ENCODE data around the gene ARPC4. TPM values are rescaled to one million over a fixed set of nuclear protein-coding genes. Genes with fewer than 3 reads are reported as not detected.

The ARPC4 gene
- 100 to 1,000 TPM; 323 to 381 TPM for total RNA-seq

GRCh38 chr3:9792405-9793160, at the start of gene ARPC4, which contains the start of gene TADA3:
Gene ARPC4 (plus strand): TSS chr3:9793082. CDS start chr3:9793122, 40 bp downstream.
Gene TADA3 (minus strand): TSS chr3:9792473. CDS start chr3:9791466, 1,007 bp downstream.
- Mint-ChIP-seq H3K4me3 (peak within 1 kb of the TSS; percentile 99), H3K4me1 (ENCODE audit: low read depth in 2 of 2) (peaks cover 55 to 56% of the 10 kb centered on the region in 2 donors), H3K27ac (peak within 1 kb of the TSS; percentile 99), H3K9me3 (no peaks in the 10 kb centered on the region), H3K36me3 (peaks cover 34% of the 10 kb centered on the region), H3K27me3 (no peaks in the 10 kb centered on the region)
- ATAC-seq (peak; percentile 91 to 94), DNase-seq (ENCODE audit: low spot score) (peak; percentile 97)

GRCh38 chr3:9743548-9743947, 49.3 kb upstream of the ARPC4 start:
- Mint-ChIP-seq H3K9me3 (no peaks in the 10 kb centered on the region), H3K27ac (no peak overlapping the region), H3K27me3 (no peaks in the 10 kb centered on the region), H3K4me3 (no peak overlapping the region), H3K4me1 (ENCODE audit: low read depth in 2 of 2) (peaks cover 4 to 17% of the 10 kb centered on the region in 2 donors), H3K36me3 (peaks cover 25% of the 10 kb centered on the region)
- ATAC-seq (no peak), DNase-seq (ENCODE audit: low spot score) (no peak)

DNA sequence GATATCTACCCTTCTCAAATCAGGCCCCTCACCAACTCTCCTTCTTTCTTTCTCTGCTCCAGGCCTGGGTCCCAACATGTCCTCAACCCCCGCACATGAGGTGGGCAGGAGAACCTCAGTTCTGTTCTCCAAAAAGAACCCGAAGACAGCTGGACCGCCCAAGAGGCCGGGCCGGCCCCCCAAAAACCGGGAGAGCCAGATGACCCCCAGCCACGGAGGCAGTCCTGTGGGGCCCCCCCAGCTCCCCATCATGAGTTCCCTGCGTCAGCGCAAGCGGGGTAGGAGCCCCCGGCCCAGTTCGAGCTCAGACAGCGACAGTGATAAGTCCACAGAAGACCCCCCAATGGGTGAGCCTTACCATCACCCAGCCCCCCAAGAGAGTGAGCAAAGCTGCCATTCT, 48.7 kb upstream of the ARPC4 start:
- Mint-ChIP-seq H3K27ac (no peak overlapping the region), H3K36me3 (peaks cover 20% of the 10 kb centered on the region)

GRCh38 chr3:9745521-9745920, 47.4 kb upstream of the ARPC4 start:
- DNase-seq (ENCODE audit: low spot score) (no peak), ATAC-seq (no peak)
- Mint-ChIP-seq H3K4me3 (no peak overlapping the region), H3K9me3 (no peaks in the 10 kb centered on the region), H3K27ac (peak overlapping the region in 1 of 2 donors; percentile 60), H3K4me1 (ENCODE audit: low read depth in 2 of 2) (peaks cover 18 to 23% of the 10 kb centered on the region in 2 donors), H3K27me3 (no peaks in the 10 kb centered on the region), H3K36me3 (peaks cover 10% of the 10 kb centered on the region)

More for the DNA sequence above, 48.7 kb upstream of the ARPC4 start:
- Mint-ChIP-seq H3K9me3 (no peaks in the 10 kb centered on the region), H3K27me3 (no peaks in the 10 kb centered on the region), H3K4me1 (ENCODE audit: low read depth in 2 of 2) (peaks cover 5 to 14% of the 10 kb centered on the region in 2 donors), H3K4me3 (no peak overlapping the region)
- DNase-seq (ENCODE audit: low spot score), result no peak
- no peak for ATAC-seq

GRCh38 chr3:9746330-9746729, 46.6 kb upstream of the ARPC4 start:
- no peak for DNase-seq (ENCODE audit: low spot score)
- H3K36me3 Mint-ChIP-seq, result peaks cover 10% of the 10 kb centered on the region
- no peaks in the 10 kb centered on the region for H3K9me3 Mint-ChIP-seq
- H3K4me1 Mint-ChIP-seq (ENCODE audit: low read depth in 2 of 2), result peaks cover 26 to 29% of the 10 kb centered on the region in 2 donors
- no peak overlapping the region for H3K4me3 Mint-ChIP-seq
- H3K27ac Mint-ChIP-seq, result peak overlapping the region; percentile 41 to 60
- no peak for ATAC-seq
- no peaks in the 10 kb centered on the region for H3K27me3 Mint-ChIP-seq

GRCh38 chr3:9747267-9747666, 45.6 kb upstream of the ARPC4 start:
- H3K36me3 Mint-ChIP-seq, result peaks cover 16% of the 10 kb centered on the region
- H3K27ac Mint-ChIP-seq, result peak overlapping the region; percentile 41 to 60
- H3K4me3 Mint-ChIP-seq, result no peak overlapping the region
- H3K9me3 Mint-ChIP-seq, result no peaks in the 10 kb centered on the region
- ATAC-seq (no peak), DNase-seq (ENCODE audit: low spot score) (no peak)
- H3K4me1 Mint-ChIP-seq (ENCODE audit: low read depth in 2 of 2), result peaks cover 35 to 36% of the 10 kb centered on the region in 2 donors
- H3K27me3 Mint-ChIP-seq, result no peaks in the 10 kb centered on the region

GRCh38 chr3:9748031-9748430, 44.9 kb upstream of the ARPC4 start:
- H3K4me3 Mint-ChIP-seq, result no peak overlapping the region
- H3K9me3 Mint-ChIP-seq, result no peaks in the 10 kb centered on the region
- ATAC-seq (no peak), DNase-seq (ENCODE audit: low spot score) (no peak)
- peaks cover 16% of the 10 kb centered on the region for H3K36me3 Mint-ChIP-seq
- no peak overlapping the region for H3K27ac Mint-ChIP-seq
- no peaks in the 10 kb centered on the region for H3K27me3 Mint-ChIP-seq
- H3K4me1 Mint-ChIP-seq (ENCODE audit: low read depth in 2 of 2), result peaks cover 35 to 36% of the 10 kb centered on the region in 2 donors

DNA sequence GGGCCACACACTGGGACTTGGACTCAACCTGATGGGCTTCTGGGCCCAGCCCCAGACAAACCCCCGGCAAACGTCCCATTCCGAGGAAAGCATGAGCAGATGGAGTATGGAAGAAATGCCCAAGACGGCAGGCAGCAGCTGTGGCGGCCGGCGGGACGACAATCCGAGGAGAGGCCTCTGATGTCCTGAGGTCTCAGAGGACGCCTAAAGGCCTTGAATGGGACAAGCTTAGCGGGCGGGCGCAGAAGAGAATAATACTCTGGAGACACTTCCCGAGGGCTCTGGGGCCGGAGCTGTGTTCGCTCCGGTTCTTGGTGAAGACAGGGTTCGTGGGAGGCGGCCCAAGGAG, 43.6 kb upstream of the ARPC4 start:
- no peak for ATAC-seq
- peak overlapping the region; percentile 94 for H3K4me3 Mint-ChIP-seq
- H3K9me3 Mint-ChIP-seq, result no peaks in the 10 kb centered on the region
- no peaks in the 10 kb centered on the region for H3K27me3 Mint-ChIP-seq
- DNase-seq (ENCODE audit: low spot score), result no peak
- H3K36me3 Mint-ChIP-seq, result peaks cover 12% of the 10 kb centered on the region
- peaks cover 38 to 43% of the 10 kb centered on the region in 2 donors for H3K4me1 Mint-ChIP-seq (ENCODE audit: low read depth in 2 of 2)
- H3K27ac Mint-ChIP-seq, result peak overlapping the region; percentile 82 to 87

- Mint-ChIP-seq H3K27me3 (no peaks in the 10 kb centered on the region), H3K27ac (peak within 1 kb of the TSS; percentile 82 to 87), H3K4me1 (ENCODE audit: low read depth in 2 of 2) (peaks cover 44 to 45% of the 10 kb centered on the region in 2 donors), H3K36me3 (peaks cover 15% of the 10 kb centered on the region), H3K9me3 (no peaks in the 10 kb centered on the region), H3K4me3 (peak within 1 kb of the TSS; percentile 94)
- DNase-seq (ENCODE audit: low spot score), result peak; percentile 98
- ATAC-seq, result peak; percentile 98
These were observed 43.0 kb upstream of the ARPC4 start, which contains the start of gene OGG1 for GRCh38 chr3:9749645-9750555. Gene OGG1 (plus strand): TSS chr3:9749952. CDS start chr3:9750287, 335 bp downstream.

DNA sequence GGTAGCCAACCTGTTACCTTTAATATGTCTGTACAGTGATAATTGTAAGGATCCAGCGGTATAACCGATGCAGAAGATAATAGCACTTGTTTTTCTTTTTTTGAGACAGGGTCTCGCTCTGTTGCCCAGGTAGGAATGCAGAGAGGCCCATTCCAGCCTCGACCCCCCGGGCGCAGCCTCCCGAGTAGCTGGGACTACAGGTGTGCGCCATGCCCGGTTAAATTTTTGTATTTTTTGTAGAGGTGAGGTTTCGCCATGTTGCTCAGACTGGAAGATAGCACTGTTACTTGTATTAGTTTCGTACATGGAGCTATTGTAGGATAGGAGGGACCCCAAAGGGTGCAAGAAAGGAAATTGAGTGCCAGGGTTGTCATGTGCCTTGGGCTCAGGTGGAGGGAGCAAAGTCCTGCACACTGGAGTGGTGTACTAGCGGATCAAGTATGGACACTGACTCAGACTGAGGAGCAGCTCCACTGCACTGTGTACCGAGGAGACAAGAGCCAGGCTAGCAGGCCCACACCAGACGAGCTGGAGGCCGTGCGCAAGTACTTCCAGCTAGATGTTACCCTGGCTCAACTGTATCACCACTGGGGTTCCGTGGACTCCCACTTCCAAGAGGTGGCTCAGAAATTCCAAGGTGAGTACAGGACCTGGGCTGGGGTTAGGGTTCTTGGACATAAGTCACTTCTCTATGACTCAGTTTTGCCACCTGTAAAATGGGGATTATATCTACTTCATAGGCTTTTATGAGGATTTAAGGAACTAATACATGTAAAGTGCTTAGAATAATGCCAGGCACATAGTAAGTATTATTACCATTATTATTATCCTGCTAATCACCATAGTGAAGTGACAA, 42.1 kb upstream of the ARPC4 start:
- DNase-seq (ENCODE audit: low spot score) (no peak), ATAC-seq (no peak)
- Mint-ChIP-seq H3K4me3 (peak overlapping the region; percentile 94), H3K4me1 (ENCODE audit: low read depth in 2 of 2) (peaks cover 44 to 45% of the 10 kb centered on the region in 2 donors), H3K9me3 (no peaks in the 10 kb centered on the region), H3K36me3 (peaks cover 16% of the 10 kb centered on the region), H3K27me3 (no peaks in the 10 kb centered on the region), H3K27ac (peak overlapping the region; percentile 82 to 87)

GRCh38 chr3:9754678-9755077, 38.2 kb upstream of the ARPC4 start:
- ATAC-seq (no peak), DNase-seq (ENCODE audit: low spot score) (no peak)
- Mint-ChIP-seq H3K36me3 (peaks cover 18% of the 10 kb centered on the region), H3K9me3 (no peaks in the 10 kb centered on the region), H3K4me1 (ENCODE audit: low read depth in 2 of 2) (peaks cover 35 to 41% of the 10 kb centered on the region in 2 donors), H3K27ac (peak overlapping the region; percentile 13 to 31), H3K4me3 (no peak overlapping the region), H3K27me3 (no peaks in the 10 kb centered on the region)

GRCh38 chr3:9757427-9757826, 35.5 kb upstream of the ARPC4 start:
- H3K27me3 Mint-ChIP-seq, result no peaks in the 10 kb centered on the region
- peaks cover 21% of the 10 kb centered on the region for H3K36me3 Mint-ChIP-seq
- no peaks in the 10 kb centered on the region for H3K9me3 Mint-ChIP-seq
- DNase-seq (ENCODE audit: low spot score) (no peak), ATAC-seq (no peak)
- H3K4me3 Mint-ChIP-seq, result no peak overlapping the region
- no peak overlapping the region for H3K27ac Mint-ChIP-seq
- H3K4me1 Mint-ChIP-seq (ENCODE audit: low read depth in 2 of 2), result peaks cover 19 to 20% of the 10 kb centered on the region in 2 donors

All from natural killer cell treated with Interleukin-12 subunit alpha and Interleukin-12 subunit beta and Interleukin-15 and Interleukin-18, amount 100 ng/mL, for 72 hours (primary cell).